Activated CD8-positive, alpha-beta memory T cell treated with anti-CD3 and anti-CD28 coated beads, Interleukin-2, amount 50 U/mL, for 48 hours (primary cell): ENCODE results near the gene CASKIN1.
"Not testable (repeated sequence)": the region's sequence is repeated elsewhere in the genome, so short reads cannot be mapped to it uniquely, and the experiment has no call there.

Experiments
- DNase-seq: peaks from one replicate; pipeline ENCODE4 v3.0.0-alpha.2; 2020

Gene CASKIN1

DNA sequence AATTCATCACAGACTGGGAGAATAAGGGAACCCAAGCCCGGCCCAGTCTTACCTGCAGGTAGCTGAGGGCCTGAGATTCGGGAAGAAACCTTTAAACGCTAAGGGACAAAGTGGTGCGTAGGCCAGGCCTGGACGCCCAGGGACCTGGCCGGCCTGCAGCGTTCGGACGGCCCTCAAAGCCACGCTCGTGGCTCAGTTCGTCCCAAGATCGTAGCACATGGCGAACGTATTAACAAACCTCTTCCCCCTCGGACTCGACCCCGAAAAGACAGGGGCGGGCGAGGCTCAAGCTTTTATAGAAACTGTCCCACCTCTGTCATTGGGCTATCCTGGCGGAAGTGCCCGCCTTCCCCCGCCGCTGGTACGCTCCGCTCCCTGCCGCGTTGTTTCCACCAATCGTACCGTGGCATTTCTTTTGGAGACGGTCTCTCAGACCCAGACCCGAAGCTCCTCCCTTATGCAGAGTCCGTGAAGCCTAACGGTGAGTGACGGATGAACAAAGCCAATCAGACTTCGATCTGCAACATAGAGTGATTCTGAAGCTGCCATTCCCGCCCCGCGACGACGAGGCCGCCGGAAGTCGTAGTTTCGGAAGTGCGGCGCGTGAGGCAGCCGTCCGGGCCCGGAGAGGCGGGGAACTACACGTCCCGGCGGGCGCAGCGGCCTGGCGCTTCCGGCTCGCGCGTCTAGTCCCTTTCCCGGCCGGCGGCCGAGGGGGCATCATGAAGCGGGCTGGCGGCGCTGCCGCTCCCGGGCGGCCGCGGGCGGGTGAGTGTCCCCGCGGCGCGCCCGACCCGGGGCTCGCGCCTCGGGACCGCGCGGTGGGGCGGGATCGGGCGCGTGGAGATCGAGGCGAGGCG lies 41.1 kb downstream of the CASKIN1 start, which contains the start of gene TRAF7:
Gene TRAF7 (plus strand): TSS at position 692 of the 860 bp plus-strand sequence. CDS start 8,139 bp downstream, outside the sequence.
- DNase-seq = peak; percentile 97

DNA sequence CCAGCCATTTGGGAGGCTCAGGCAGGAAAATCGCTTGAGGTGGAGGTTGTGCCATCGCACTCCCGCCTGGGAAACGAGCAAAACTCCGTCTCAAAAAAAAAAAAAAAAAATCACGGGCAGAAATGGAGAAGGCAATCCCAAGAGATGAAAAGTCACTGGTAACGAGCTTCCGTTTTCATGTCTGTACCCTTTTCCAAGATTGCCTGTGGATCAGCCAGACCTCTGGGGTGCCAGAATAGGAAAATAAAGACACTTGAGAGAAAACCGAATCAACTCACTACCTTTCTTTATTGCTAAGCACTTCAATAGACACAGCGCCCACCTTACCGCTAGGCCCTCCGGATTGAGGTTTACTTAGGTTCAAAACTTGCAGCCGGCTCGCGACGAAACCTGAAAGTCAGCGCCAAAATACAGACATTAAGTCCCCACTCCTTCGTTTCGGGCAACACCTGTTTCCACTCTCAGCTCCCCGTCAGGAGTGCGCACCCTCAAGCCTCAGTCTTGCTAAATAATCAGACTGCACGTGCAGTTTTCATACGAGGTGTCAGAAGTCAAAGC lies 41.8 kb downstream of the CASKIN1 start:
- DNase-seq = peak; percentile 82

DNA sequence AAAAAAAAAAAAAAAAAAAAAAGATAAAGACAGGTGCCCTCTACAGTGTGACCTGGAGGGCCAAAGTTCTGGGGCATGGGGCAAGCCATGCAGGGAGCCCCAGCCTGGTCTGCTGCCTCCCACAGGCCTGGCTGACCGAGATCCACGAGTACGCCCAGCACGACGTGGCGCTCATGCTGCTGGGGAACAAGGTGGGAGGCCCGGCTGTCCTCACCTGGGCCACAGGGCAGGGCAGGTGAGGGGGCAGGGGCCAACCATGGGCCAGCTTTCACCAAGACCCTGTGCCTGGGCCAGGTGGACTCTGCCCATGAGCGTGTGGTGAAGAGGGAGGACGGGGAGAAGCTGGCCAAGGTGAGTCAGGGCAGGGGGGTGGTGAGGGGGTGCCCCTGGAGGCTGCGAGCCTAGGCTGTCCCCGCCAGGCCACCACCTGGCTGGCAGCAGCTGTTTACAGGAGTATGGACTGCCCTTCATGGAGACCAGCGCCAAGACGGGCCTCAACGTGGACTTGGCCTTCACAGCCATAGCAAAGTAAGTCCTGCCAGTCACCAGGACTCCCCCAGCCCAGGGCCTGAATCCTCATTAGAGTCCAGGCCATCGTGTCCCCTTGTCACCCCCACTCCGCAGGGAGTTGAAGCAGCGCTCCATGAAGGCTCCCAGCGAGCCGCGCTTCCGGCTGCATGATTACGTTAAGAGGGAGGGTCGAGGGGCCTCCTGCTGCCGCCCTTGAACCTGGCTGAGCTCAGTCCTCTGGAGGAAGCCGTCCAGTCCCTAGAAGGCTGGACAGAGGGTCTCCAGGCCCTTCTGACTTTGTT lies 43.5 kb downstream of the CASKIN1 start:
- DNase-seq = peak; percentile 83

DNA sequence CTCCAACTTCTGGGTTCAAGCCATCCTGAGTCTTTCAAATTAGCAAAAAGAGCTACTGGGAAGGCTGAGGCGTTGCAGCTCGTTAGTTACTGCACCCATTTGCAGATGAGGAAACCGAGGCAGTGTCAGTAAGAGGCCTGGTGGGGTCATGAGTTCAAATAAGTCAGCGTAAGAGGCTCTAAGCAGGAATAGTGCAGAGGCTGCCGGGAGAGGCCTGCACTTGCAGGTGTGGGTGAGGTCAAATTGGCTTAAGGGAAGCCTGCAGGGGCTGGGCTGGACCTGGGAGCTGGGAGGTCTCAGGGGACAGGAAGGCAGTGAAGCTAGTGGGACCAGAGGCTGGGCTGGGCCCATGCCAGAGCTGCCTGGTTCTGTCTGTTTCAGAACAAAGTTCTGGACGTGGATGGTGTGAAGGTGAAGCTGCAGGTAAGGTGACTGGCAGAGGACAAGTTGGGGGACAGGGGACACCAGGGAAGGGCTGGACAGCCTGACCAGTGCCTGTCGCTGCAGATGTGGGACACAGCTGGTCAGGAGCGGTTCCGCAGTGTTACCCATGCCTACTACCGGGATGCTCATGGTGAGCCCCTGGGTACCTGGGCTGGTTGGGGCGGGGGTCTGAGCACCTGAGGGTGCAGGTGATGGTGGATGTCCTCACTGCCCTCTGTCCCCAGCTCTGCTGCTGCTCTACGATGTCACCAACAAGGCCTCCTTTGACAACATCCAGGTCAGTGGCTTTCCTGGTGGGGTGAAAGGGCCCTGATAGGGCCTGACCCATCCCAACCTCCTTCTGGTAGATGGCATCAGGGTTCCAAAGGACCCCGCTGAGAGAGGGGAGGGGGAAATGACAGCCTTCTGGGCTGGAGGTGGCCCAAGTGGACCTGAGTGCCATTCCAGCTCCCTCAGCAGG lies 45.0 kb downstream of the CASKIN1 start:
- peak; percentile 81 for DNase-seq

DNA sequence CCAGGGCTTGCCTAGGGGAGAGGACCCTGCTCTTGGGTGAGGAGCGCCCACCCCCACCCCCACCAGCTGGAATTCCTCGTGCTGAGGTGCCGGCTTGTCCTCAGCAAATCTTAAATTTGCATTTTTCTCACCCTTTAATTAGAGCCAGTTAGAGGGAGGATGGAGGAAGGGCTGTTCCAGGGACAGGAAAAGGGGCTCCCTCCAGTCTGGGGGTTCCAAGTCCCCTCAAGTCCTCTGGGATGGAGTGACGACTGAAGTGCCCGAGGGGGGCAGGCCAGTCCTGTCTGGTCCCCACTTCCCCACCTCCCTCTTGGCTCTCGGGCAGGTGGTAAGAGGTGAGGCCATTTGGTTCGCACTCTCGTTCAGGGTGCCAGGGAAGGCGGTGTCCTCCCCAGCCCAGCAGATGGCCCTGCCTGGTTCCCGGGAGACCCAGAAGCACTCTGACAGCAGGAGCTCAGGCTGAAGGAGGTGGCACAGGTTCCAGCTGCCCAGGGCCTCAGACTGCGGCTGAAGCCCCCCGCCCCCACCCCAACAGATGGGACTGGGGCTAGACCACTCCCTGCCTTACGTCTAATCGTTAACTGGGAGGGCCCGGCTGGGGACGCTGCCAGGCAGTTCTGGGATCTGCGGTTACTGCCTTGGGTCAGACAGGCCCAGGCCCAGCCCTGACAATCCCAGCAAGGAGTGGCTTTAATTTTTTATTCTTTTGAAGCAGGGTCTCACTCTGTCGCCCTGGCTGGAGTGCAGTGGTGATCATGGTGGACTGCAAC lies 45.8 kb downstream of the CASKIN1 start:
- DNase-seq = no peak

DNA sequence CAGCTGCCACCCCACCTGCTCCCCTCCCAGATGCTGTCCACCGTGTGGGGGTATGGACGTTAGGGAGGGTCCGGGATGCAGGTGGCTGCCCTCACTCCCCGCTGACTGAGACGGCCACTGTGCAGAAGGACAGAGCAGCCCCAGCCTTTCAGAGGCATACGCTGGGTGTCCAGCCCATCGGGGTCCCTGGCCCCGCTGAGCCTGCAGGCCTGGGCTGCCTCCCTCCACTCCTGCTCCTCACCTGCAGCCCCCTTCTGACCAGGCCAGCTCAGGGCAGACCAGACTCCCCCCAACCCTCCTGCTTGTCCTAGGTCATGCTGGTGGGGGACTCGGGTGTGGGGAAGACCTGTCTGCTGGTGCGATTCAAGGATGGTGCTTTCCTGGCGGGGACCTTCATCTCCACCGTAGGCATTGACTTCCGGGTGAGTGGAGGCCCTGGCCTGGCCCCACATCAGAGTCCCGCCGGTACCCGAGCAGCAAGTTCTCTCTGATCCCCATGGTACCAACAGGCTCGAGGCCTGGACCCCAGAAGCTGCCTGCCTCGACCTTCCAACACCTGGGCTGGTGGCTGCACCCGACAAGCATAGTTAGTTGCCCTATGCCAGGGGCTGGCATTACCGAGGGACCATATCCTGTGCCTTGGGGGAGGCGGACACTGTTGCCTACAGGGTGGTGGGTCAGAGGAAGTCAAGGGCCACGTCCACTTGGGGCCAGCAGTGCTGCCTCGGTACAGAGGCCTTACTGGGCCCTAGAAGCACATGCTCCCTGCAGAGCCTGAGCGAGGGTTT lies 46.6 kb downstream of the CASKIN1 start:
- peak; percentile 78 for DNase-seq

DNA sequence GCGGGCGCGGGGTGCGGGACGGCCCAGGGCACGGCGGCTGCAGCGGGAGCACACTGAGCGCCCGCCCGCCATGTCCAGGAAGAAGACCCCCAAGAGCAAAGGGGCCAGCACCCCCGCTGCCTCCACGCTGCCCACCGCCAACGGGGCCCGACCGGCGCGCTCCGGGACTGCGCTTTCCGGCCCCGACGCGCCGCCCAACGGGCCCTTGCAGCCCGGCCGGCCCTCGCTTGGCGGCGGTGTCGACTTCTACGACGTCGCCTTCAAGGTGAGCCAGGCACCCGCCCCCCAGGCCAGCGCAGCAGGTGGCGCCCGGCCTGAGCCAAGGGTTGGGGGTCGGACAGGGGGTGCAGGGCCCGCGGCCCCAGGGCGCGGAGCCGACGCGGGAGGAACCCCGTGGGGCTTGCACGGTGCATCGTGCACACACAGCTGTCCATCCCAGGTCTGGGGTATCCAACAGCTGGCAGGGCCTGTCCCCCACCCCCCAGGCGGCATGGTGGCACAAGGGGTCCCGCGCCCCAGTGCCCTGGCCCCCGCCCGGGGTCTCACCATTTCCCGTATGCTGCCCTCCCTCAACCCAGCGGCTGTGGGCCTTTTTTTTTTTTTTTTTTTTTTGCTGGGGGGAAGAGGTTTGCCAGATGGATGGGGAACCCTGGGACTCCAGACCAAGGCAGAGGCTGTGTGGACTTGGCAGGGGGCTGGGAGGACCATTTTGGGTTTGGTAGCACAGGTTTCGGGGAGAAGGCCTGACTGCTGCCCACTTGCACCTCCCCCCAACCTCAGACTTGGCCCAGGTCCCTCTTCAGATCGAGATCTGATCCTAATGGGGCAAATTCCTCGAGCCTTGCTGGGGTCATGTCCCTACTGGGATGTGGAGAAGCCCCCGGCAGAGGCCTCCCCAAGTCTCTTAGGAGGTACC lies 47.4 kb downstream of the CASKIN1 start:
- DNase-seq = peak; percentile 73

DNA sequence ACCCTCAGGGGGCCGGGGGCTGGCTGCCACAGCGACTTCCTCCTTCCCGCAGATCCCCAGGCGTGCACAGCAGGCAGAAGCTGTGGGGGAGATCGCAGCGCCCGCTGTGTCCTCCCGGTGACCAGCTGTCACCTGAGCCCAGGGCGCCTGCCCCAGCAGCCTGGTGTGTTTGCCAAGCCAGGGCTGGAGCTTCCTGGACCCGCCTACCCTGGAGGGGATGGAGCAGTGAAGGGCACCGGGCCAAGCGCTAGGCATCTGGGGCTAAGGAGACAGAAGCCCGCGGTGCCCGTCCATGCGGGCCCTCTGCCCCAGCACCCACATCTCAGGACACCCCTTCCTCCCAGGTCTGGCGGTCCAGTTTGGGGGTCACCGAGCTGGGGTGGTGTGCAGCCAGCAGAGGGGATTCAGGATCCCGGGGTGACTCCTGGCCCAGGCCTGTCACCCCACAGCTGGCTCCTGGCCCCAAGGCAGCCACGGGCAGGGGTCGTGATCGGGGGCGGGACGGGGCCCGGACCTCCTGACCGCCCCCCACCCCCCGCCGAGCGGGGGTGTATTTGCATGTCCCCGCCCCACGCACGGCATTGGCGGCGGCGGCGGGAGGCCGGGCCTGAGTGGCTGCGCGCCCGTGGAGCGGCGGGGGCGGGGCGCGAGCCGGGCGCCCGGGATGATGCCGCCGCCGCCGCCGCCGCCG lies 48.3 kb downstream of the CASKIN1 start, which contains the start of gene RAB26:
Gene RAB26 (plus strand): TSS at position 645 of the 691 bp plus-strand sequence. CDS start 159 bp downstream, outside the sequence.
- DNase-seq = peak; percentile 75

DNA sequence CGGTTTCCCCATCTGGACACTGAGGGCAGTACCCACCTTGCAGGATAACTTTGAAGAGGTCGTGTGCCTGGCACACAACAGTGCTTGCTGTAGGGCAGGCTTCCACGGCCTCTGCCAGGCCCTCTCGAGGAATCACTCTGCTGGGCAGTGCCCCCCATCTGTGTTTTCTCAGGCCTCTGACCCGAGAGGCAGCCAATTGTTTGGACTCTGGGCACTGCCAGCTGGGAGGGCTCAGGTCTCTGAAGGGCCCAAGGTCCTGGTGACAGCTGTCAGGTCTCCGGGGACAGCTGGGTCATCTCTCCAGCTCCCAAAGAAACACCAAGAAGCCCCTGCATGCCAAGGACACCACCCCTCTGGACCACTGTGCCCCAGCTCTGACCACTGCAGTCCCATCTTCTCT lies 49.0 kb downstream of the CASKIN1 start:
- no peak for DNase-seq

DNA sequence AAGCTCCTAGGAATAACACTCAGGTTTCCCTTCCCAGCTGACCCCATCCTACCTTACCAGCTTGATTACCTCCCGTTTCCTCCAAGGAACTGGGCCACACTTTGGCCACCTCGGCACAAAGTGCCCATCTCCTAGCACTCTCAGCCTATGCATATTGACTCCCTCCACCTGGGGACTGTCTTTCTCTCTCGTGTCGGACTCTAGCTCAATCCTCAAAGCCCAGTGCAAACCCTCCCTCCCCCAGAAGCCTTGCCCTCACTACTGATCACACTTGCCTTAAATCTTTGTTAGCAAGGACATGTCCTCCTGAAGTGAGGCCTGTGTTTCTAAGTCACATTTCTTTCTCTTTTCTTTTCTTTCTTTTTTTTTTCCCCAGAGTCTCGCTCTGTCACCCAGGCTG lies 50.6 kb downstream of the CASKIN1 start:
- no peak for DNase-seq

DNA sequence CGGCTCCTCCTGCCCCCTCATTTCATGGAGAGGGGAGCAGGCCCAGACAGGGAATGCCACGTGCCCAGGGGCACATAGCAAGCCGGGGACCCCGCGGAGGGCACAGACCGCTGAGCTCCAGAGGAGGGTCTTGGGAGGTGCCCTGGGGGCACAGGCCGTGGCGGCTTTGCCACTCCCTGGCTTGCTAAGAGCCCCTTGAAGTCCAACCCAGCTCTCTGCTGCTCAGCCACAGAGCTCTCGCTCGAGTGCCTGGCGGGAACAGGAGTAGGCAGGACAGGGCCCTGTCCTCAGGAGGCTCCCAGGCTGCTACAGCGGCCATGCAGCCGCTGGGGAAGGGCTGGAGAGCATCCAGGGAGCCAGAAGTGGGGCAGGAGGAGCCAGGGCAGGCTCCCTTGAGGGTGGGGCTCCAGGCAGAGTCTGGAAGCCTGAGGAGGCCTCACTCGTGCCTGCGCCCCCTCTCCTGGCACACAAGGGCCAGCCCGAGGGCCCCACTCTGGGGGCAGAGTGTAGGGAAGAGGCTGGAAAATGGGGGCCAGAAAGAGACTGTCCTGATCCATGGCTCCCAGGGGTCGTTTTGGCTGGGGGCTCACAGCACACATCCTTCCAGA lies 52.4 kb downstream of the CASKIN1 start:
- no peak for DNase-seq

DNA sequence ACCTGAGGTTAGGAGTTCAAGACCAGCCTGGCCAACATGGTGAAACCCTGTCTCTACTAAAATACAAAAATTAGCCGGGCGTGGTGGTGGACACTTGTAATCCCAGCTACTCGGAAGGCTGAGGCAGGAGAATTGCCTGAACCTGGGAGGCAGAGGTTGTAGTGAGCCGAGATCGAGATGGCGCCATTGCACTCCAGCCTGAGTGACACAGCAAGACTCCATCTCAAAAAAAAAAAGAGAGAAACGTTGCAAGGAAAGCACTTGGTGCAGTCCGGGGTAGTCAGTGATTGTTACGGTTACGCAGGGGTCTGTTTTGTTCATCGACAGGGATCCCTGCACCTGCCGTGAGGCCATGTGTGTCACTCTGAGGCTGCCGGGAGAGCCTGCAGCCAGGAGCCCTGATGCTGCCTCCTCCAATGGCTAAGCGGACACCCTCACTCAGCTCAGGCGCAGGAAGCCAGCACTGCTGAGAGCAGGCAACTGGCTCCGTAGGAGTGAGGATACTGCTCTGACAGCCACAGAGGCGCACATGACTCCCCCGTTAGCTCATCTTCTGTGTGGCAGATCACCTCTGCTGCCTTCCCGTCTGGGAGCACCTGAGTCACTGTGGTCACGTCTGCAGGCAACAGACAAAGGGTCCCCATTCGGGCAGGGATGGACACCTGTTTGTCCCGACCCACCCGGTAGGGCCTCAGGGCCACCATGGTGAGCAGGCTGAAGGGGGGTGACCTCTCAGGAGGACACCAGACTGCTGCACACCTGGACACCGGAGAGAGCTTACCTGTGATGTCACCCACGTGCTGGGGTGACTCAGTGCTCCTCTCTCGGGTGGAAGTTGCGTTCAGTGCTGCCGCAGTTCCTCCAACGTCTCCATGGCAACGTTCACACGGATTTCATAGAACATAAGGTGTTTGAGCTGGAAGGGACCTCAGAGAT lies 53.2 kb downstream of the CASKIN1 start:
- DNase-seq = no peak

DNA sequence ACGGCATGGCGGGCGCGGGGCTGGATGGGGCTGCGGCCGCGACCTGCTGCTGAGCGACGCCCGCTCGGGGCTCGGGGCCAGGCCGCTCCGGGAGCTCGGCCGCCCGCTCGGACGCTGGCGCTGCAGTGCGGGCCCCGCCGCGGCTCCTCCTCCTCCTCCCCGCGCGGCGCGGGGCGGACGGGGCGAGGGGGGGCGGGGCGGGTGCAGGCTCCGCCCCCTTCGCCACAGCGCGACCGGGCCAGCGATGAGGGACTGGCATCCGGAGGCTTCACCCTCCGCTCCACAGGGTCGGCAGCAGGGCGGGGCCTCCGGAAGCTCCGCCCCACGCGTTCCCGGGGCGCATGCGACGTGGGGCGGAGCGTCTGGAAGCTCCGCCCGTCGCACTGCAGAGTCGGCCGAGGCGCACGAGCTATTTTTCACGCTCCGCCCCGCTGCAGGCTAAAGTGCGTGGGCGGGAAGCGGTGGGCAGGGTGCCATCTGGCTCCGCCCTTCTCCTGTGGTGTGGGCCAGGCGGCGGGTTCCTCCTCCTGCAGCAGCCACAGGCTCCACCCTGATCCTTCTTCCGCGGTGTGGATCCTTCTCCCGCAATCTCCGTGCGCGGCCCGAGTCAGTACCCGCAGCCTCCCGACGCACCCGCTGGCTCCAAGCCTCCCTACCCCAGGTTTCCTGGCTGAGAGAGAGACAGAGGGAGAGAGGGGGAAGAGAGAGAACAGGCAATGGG lies 60.5 kb downstream of the CASKIN1 start, which contains the start of gene PKD1:
Gene PKD1 (minus strand): TSS at position 129 of the 721 bp plus-strand sequence. CDS start 209 bp downstream, outside the sequence.
- DNase-seq = peak; percentile 100

DNA sequence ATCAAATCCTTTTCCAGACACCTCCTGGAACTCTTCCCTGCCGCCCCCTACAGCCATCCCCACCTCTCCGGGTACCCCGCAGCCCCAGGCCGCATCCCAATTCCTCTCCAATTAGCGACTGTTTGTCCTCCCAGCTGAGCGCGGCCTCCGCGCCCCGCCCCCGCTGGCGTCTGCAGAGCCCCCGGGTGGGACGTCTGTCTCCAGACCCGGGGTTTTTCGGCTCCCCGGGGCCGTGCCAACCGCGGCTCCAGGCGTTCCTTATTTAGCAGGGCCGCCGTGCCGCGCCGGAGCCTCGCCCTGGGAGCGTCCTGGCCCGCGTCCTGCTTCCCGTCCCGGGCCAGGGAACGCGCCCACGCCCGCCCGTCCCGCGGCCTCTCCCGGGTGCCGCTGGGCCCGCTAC lies 61.3 kb downstream of the CASKIN1 start:
- peak; percentile 58 for DNase-seq

DNA sequence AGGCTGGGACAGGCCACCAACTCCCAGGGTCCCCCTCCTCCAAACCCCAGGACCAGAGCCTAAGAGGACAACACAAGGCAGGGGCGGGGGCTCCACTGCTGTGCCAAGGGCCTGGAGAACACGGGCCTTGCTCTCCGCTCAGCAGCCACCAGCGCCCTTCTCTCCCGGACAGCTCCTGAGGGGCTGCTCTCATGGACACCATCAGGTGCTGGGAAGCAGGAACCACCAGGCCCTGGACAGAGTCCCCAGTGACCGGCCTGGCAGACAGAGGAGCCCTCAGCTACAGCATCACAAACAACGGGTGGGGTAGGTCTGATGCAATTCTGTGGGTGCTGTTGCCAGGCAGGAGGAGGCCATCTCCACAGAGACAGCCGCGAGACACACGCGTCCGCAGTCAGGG lies 62.6 kb downstream of the CASKIN1 start:
- not testable (repeated sequence) for DNase-seq

DNA sequence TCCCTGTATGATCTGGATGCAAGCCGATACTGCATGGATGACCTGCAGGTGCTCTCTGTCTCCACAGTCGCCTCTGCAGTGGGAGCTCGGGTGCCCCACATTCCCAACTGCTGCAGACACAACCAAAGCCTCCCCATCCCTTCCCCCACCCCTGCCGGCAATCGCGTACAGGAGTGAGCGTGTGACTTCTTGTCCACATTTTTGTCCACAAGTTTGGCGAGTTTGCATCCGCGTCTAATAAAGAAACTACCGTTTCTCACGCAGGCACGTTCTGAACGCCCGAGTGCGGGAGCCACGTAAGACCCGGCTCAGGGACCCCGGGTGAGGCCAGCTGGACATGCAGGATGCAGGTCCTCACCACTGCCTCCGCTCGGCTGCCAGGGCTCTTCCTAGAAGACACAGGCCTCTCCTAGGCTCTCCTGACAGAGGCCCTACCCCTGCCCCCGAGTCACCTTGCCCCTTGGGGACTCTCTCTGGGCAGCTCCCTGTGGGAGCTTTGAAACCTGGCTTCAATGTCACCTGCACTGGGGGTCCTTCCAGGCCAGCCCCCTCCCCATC lies 66.4 kb downstream of the CASKIN1 start:
- DNase-seq = not testable (repeated sequence)
